Breast epithelium (tissue), 4 donors: ENCODE measurements around the gene CCL26. TPM values are rescaled to one million over a fixed set of nuclear protein-coding genes. Genes with fewer than 3 reads are reported as not detected.
"Not testable (repeated sequence)": the region's sequence is repeated elsewhere in the genome, so short reads cannot be mapped to it uniquely, and the experiment has no call there.

ENCODE experiments used
- DNase-seq, 2 donors: peaks; one replicate each; pipeline ENCODE4 v3.0.0-alpha.2; 2019; ENCODE audit warnings: low spot score in 2 of 2
- H3K27ac ChIP-seq, 2 donors: fragments of 200-600 bp; sonication (generic) in 1 of 2; one replicate each; pipeline ENCODE4 v1.5.1; 2016 to 2019; ENCODE audit warnings: mild to moderate bottlenecking in 1 of 2
- H3K27me3 ChIP-seq, 2 donors: fragments of 200-600 bp; sonication (generic) in 1 of 2; one replicate each; pipeline versions ENCODE4 v1.5.1 to v1.6.0; 2017 to 2019; ENCODE audit warnings: control low read depth in 1 of 2, mild to moderate bottlenecking in 1 of 2
- H3K36me3 ChIP-seq: fragments of 200-600 bp; one replicate; pipeline ENCODE4 v1.5.1; 2019
- H3K4me1 ChIP-seq, 2 donors: fragments of 200-600 bp; sonication (generic); one replicate each; pipeline ENCODE4 v1.5.1; 2016 to 2019; ENCODE audit warnings: control low read depth in 1 of 2
- H3K4me3 ChIP-seq, 3 donors: fragments of 200-600 bp; sonication (generic); 1 replicate in 2 of 3; 2 replicates in 1 of 3; pipeline ENCODE4 v1.5.1; 2016 to 2019; ENCODE audit warnings: mild to moderate bottlenecking in 3 of 3, moderate library complexity in 2 of 3
- H3K9me3 ChIP-seq, 2 donors: fragments of 200-600 bp; sonication (generic) in 1 of 2; one replicate each; pipeline ENCODE4 v1.5.1; 2016 to 2019; ENCODE audit warnings: control low read depth in 1 of 2
- CTCF ChIP-seq, 3 donors: fragments of 450-650 bp; IDR thresholded peaks; one replicate each; pipeline ENCODE4 v1.5.1; 2016 to 2017; ENCODE audit warnings: antibody characterized with exemption in 3 of 3, mild to moderate bottlenecking in 3 of 3, moderate library complexity in 3 of 3
- POLR2A ChIP-seq: fragments of 450-650 bp; IDR thresholded peaks from one replicate; pipeline ENCODE4 v1.6.1; 2016; ENCODE audit warnings: antibody characterized with exemption, mild to moderate bottlenecking, moderate library complexity
- POLR2AphosphoS5 ChIP-seq, 3 donors: sonication (generic); formaldehyde crosslinking; IDR thresholded peaks; one replicate each; pipeline ENCODE4 v1.6.1; 2017; ENCODE audit warnings: antibody characterized with exemption in 3 of 3
- intact Hi-C: fragments of 100-400 bp; cut with DNase I; formaldehyde crosslinking; loops from one replicate; pipeline ENCODE4 v1.15.1; 2023; ENCODE audit warnings: low total_unique reads
- total RNA-seq, 3 donors: library from RNA; depleted of rRNA; stranded (reverse); fragments of >200 nt; gene quantifications; one replicate each; pipeline ENCODE4 v1.1.0, GENCODE V29; 2016

CCL26 gene
- total RNA-seq, 3 donors from 2014 or later = 0.59 to 1.3 TPM; not detected in 1

DNA sequence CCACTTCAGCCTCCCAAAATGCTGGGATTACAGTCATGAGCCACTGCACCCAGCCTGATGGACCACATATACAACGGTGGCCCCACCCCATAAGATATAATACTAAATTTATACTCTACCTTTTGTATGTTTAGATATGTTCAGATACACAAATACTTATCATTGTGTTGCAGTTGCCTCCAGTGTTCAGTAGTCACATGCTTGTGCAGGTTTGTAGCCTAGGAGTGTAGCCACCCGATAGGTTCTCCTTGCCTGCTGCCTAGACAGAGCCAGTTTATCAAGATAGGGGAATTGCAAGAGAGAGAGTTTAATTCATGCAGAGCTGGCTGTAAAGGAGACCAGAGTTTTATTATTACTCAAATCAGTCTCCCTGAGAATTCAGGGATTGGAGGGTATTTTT, 32.0 kb upstream of the CCL26 start:
- DNase-seq = no peak
- Histone ChIP-seq H3K4me3 (no peak overlapping the region), H3K4me1 (no peaks in the 10 kb centered on the region), H3K27me3 (no peaks in the 10 kb centered on the region), H3K9me3 (peaks cover 12 to 21% of the 10 kb centered on the region in 2 donors), H3K27ac (no peak overlapping the region), H3K36me3 (no peaks in the 10 kb centered on the region)
- TF ChIP-seq POLR2A (no peak), POLR2AphosphoS5 (IDR thresholded peaks at IDR 0.05) (no peak), CTCF (IDR thresholded peaks at IDR 0.05) (no peak)
- intact Hi-C loops = no loop called here

DNA sequence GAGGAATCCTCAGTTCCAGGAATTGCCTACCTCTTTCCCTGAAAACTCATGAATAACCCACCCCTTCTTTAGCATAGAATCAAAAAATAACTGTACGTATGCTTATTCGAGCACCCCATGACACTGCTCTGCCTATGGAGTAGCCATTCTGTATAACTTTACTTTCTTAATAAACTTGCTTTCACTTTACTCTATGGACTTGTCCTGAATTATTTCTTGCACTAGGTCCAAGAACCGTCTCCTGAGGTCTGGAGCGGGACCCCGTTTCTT, 30.5 kb upstream of the CCL26 start:
- no peak overlapping the region for H3K27ac ChIP-seq
- no peaks in the 10 kb centered on the region for H3K27me3 ChIP-seq
- H3K4me1 ChIP-seq = no peaks in the 10 kb centered on the region
- peaks cover 11 to 15% of the 10 kb centered on the region in 2 donors for H3K9me3 ChIP-seq
- H3K36me3 ChIP-seq = no peaks in the 10 kb centered on the region
- TF ChIP-seq POLR2AphosphoS5 (IDR thresholded peaks at IDR 0.05) = no peak
- no peak for TF ChIP-seq CTCF (IDR thresholded peaks at IDR 0.05)
- no peak for TF ChIP-seq POLR2A
- intact Hi-C loops = no loop called here
- no peak for DNase-seq
- H3K4me3 ChIP-seq = no peak overlapping the region

GRCh38 chr7:75798770-75799169, 26.8 kb upstream of the CCL26 start:
- no peak for TF ChIP-seq POLR2A
- TF ChIP-seq CTCF (IDR thresholded peaks at IDR 0.05) = no peak
- no peak for TF ChIP-seq POLR2AphosphoS5 (IDR thresholded peaks at IDR 0.05)

DNA sequence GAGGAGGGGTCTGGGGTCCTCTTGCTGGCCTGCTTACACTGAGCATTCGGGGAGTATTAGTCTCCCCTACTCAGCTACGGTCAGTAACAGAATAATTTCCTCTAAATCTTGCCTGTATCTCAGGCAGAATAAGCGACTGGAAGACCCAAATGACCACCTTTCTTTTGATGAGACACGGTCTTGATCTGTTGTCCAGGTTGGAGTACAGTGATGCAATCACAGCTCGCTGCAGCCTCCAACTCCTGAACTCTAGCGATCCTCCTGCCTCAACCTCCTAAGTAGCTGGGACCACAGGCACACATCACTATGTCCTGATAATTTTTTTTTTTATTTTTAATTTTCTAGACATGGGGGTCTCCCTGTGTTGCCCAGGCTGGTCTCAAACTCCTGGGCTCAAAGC, 24.4 kb upstream of the CCL26 start:
- Histone ChIP-seq H3K9me3 (no peaks in the 10 kb centered on the region), H3K4me1 (no peaks in the 10 kb centered on the region), H3K27ac (no peak overlapping the region), H3K4me3 (no peak overlapping the region), H3K36me3 (no peaks in the 10 kb centered on the region), H3K27me3 (no peaks in the 10 kb centered on the region)
- TF ChIP-seq CTCF (IDR thresholded peaks at IDR 0.05) = no peak
- TF ChIP-seq POLR2AphosphoS5 (IDR thresholded peaks at IDR 0.05) = no peak
- no peak for TF ChIP-seq POLR2A
- intact Hi-C loops = no loop called here
- no peak for DNase-seq

More at GRCh38 chr7:75798770-75799169, 26.8 kb upstream of the CCL26 start:
- no peak overlapping the region for H3K27ac ChIP-seq
- H3K4me3 ChIP-seq = no peak overlapping the region
- intact Hi-C loops = no loop called here
- H3K4me1 ChIP-seq = no peaks in the 10 kb centered on the region
- DNase-seq = no peak
- H3K36me3 ChIP-seq = no peaks in the 10 kb centered on the region
- no peaks in the 10 kb centered on the region for H3K9me3 ChIP-seq
- no peaks in the 10 kb centered on the region for H3K27me3 ChIP-seq

- H3K9me3 ChIP-seq = no peaks in the 10 kb centered on the region
- no peak for TF ChIP-seq POLR2A
- peak in 1 of 3 donors; percentile 95 for TF ChIP-seq POLR2AphosphoS5 (IDR thresholded peaks at IDR 0.05)
- no peaks in the 10 kb centered on the region for H3K27me3 ChIP-seq
- DNase-seq = peak in 1 of 2 donors; percentile 26
- H3K36me3 ChIP-seq = no peaks in the 10 kb centered on the region
- no peak overlapping the region for H3K4me3 ChIP-seq
- intact Hi-C loops = no loop called here
- peak overlapping the region in 1 of 2 donors; percentile 38 for H3K27ac ChIP-seq
- no peaks in the 10 kb centered on the region for H3K4me1 ChIP-seq
Measured at GRCh38 chr7:75795831-75796285, 23.8 kb upstream of the CCL26 start.

DNA sequence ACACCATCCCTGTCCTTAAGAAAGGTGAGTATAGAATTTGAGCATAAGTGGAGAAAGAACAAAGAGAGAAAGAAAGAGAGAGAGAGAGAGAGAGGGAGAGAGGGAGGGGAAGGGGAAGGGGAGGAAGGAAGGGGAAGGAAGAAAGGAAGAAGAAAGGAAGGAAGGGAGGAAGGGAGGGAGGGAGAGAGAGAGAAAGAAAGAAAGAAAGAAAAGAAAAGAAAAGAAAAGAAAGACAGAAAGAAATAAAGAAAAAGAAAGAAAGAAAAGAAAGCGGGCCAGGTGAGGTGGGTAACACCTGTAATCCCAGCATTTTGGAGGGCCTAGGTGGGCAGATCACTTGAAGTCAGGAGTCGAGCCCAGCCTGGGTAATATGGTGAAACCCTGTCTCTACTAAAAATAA, 21.7 kb upstream of the CCL26 start:
- no peaks in the 10 kb centered on the region for H3K9me3 ChIP-seq
- H3K36me3 ChIP-seq = no peaks in the 10 kb centered on the region
- no peak overlapping the region for H3K4me3 ChIP-seq
- H3K4me1 ChIP-seq = no peaks in the 10 kb centered on the region
- no peaks in the 10 kb centered on the region for H3K27me3 ChIP-seq
- no peak for TF ChIP-seq POLR2A
- intact Hi-C loops = no loop called here
- DNase-seq = no peak
- H3K27ac ChIP-seq = no peak overlapping the region

DNA sequence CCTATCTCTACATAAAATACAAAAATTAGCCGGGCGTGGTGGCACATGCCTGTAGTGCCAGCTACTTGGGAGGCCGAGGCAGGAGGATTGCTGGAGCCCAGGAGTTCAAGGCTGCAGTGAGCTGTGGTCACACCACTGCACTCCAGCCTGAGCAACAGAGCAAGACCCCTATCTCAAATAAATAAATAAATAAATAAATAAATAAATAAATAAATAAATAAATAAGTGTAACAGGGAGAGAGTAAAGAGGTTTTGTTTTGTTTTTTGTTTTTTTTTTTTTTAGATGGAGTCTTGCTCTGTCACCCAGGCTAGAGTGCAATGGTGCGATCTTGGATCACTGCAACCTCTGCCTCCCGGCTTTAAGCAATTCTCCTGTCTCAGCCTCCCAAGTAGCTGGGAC, 20.6 kb upstream of the CCL26 start:
- H3K4me3 ChIP-seq, DNase-seq, H3K9me3 ChIP-seq, intact Hi-C loops, H3K4me1 ChIP-seq, H3K27ac ChIP-seq, H3K36me3 ChIP-seq, H3K27me3 ChIP-seq: not testable (repeated sequence)
